ENCODE data around the gene ACADS. TPM values are rescaled to one million over a fixed set of nuclear protein-coding genes. Genes with fewer than 3 reads are reported as not detected.

Gene ACADS
- total and polyA plus RNA-seq, 8 donors, result 16.5 to 313 (median 38.7) TPM

DNA sequence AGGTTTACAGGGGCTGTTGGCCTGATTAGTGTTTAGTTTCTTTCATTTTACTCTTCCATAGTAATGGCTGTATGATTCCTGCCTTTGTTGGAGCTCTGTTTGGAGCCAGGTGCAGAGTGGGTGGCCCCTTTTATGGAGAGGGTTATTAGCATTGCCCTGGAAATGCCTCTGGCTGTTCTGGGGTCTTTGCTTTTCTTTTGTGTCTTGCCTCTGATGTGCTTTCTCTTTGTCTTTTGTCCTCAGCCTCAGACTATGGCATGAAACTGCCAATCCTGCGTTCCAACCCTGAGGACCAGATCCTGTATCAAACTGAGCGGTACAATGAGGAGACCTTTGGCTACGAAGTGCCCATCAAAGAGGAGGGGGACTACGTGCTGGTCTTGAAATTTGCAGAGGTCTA is 31.8 kb upstream of the ACADS start:
- no peak for DNase-seq
- Histone ChIP-seq H3K27me3 (no peaks in the 10 kb centered on the region), H3K36me3 (peaks cover 35 to 61% (median 54%) of the 10 kb centered on the region in 4 donors), H3K9me3 (no peaks in the 10 kb centered on the region), H3K27ac (no peak overlapping the region), H3K4me1 (peaks cover 37 to 50% (median 42%) of the 10 kb centered on the region in 4 donors), H3K4me3 (no peak overlapping the region)
- intact Hi-C loops (cut with DNase I; ENCODE audit: low total_unique reads), result no loop called here
- WGBS, 5 donors, result 88 to 98% (median 95%) methylated on average over 4 of the region's 4 CpGs
- TF ChIP-seq, protein P1, sequence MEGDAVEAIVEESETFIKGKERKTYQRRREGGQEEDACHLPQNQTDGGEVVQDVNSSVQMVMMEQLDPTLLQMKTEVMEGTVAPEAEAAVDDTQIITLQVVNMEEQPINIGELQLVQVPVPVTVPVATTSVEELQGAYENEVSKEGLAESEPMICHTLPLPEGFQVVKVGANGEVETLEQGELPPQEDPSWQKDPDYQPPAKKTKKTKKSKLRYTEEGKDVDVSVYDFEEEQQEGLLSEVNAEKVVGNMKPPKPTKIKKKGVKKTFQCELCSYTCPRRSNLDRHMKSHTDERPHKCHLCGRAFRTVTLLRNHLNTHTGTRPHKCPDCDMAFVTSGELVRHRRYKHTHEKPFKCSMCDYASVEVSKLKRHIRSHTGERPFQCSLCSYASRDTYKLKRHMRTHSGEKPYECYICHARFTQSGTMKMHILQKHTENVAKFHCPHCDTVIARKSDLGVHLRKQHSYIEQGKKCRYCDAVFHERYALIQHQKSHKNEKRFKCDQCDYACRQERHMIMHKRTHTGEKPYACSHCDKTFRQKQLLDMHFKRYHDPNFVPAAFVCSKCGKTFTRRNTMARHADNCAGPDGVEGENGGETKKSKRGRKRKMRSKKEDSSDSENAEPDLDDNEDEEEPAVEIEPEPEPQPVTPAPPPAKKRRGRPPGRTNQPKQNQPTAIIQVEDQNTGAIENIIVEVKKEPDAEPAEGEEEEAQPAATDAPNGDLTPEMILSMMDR (IDR thresholded peaks at IDR 0.05), result no peak
- TF ChIP-seq POLR2A (IDR thresholded peaks at IDR 0.05), result no peak

GRCh38 chr12:120696626-120697025 is 29.0 kb upstream of the ACADS start:
- Histone ChIP-seq H3K27me3 (no peaks in the 10 kb centered on the region), H3K4me3 (no peak overlapping the region), H3K9me3 (no peaks in the 10 kb centered on the region), H3K36me3 (peaks cover 40 to 89% (median 82%) of the 10 kb centered on the region in 4 donors), H3K4me1 (peaks cover 17 to 41% (median 38%) of the 10 kb centered on the region in 4 donors), H3K27ac (no peak overlapping the region)
- DNase-seq, result no peak
- intact Hi-C loops (cut with DNase I; ENCODE audit: low total_unique reads), result no loop called here
- WGBS, 5 donors, result 57 to 74% (median 70%) methylated on average over 6 of the region's 6 CpGs
- no peak for TF ChIP-seq EP300 (IDR thresholded peaks at IDR 0.05)
- TF ChIP-seq, protein P1 (IDR thresholded peaks at IDR 0.05), result no peak
- no peak for TF ChIP-seq POLR2A (IDR thresholded peaks at IDR 0.05)
- TF ChIP-seq POLR2AphosphoS5 (IDR thresholded peaks at IDR 0.05), result no peak

DNA sequence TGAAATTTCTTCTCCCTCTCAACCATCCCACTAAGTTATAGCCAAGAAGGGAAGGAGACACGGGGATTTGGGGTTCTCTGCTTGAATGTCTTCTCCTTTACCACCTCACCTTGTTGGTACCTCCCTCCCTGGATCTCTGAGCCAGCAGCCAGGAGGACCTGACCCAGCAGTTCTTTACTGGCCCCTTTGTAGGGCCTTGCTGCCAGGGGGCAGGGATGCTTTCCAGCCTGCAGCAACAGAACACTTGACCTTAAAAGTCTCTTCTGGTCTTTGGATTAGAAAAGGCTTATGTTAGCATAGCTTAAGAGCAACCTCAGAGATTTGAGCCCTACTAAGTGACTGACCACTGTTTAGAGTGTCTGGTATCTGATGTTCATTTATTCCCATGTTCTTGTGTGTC is 28.3 kb upstream of the ACADS start:
- 80 to 93% (median 90%) methylated on average over 1 of the region's 1 CpG for WGBS, 5 donors
- peaks cover 10 to 38% (median 37%) of the 10 kb centered on the region in 4 donors for H3K4me1 ChIP-seq
- intact Hi-C loops (cut with DNase I; ENCODE audit: low total_unique reads), result no loop called here
- TF ChIP-seq POLR2AphosphoS5 (IDR thresholded peaks at IDR 0.05), result no peak
- no peak for TF ChIP-seq POLR2A (IDR thresholded peaks at IDR 0.05)
- TF ChIP-seq, protein P1 (IDR thresholded peaks at IDR 0.05), result no peak
- TF ChIP-seq EP300 (IDR thresholded peaks at IDR 0.05), result no peak
- H3K4me3 ChIP-seq, result no peak overlapping the region
- H3K27ac ChIP-seq, result peak overlapping the region in 2 of 5 donors; percentile 1 to 24
- H3K9me3 ChIP-seq, result no peaks in the 10 kb centered on the region
- no peaks in the 10 kb centered on the region for H3K27me3 ChIP-seq
- no peak for DNase-seq
- peaks cover 40 to 96% (median 89%) of the 10 kb centered on the region in 4 donors for H3K36me3 ChIP-seq

- Histone ChIP-seq H3K36me3 (peaks cover 40 to 97% (median 96%) of the 10 kb centered on the region in 4 donors), H3K9me3 (no peaks in the 10 kb centered on the region), H3K4me1 (peaks cover 14 to 40% (median 37%) of the 10 kb centered on the region in 4 donors), H3K27ac (peak overlapping the region in 3 of 5 donors; percentile 23 to 68 (median 44)), H3K4me3 (no peak overlapping the region), H3K27me3 (no peaks in the 10 kb centered on the region)
- TF ChIP-seq, protein P1 (IDR thresholded peaks at IDR 0.05), result no peak
- no peak for TF ChIP-seq EP300 (IDR thresholded peaks at IDR 0.05)
- TF ChIP-seq POLR2A (IDR thresholded peaks at IDR 0.05), result no peak
- no peak for TF ChIP-seq POLR2AphosphoS5 (IDR thresholded peaks at IDR 0.05)
- intact Hi-C loops (cut with DNase I; ENCODE audit: low total_unique reads), result no loop called here
- WGBS, 5 donors, result 76 to 93% (median 88%) methylated on average over 3 of the region's 3 CpGs
- no peak for DNase-seq
These were observed 27.0 kb upstream of the ACADS start for GRCh38 chr12:120698665-120699064.

Data from stomach (tissue), 9 donors.